Testis (tissue), 2 donors: ENCODE results near the gene SLC7A14.

Experiments
- CTCF ChIP-seq, 3 experiments: fragments of 450-650 bp in 2 of 3; fragments of 200-600 bp in 1 of 3; sonication (generic) in 1 of 3; IDR thresholded peaks; one replicate each; pipeline ENCODE4 v1.5.1; 2016 to 2019; ENCODE audit warnings: antibody characterized with exemption in 3 of 3, mild to moderate bottlenecking in 2 of 3, moderate library complexity in 1 of 3
- POLR2A ChIP-seq: fragments of 450-650 bp; IDR thresholded peaks from one replicate; pipeline ENCODE4 v1.6.1; 2017; ENCODE audit warnings: antibody characterized with exemption, mild to moderate bottlenecking, moderate library complexity

DNA sequence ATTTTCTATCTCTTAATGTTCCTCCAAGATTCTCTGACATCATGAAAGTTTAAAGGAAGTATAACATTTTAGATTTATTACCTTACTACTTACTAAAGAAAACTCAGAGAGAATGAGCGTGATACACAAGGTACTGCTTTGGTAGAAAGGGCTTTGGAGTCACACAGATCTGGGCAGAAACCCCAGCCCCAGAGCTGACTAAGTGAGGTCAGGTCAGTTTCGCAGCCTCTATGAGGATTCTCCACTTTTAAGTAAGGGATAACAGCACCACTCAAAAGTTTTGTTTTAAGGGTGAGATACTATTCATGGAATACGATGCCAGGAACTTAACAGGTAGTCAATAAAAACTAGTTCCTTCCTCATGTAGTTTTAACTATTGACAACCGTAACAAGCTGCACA, 91.1 kb downstream of the SLC7A14 start:
- TF ChIP-seq CTCF (IDR thresholded peaks at IDR 0.05) (no peak), POLR2A (no peak)
